H7 (cell line): Measurements from ENCODE around the gene TLE4. TPM values are rescaled to one million over a fixed set of nuclear protein-coding genes. Genes with fewer than 3 reads are reported as not detected.
A peak's percentile ranks its signal among the peaks of the same experiment; 100 is the strongest.

Experiments used
- DNase-seq: peaks from one replicate; pipeline ENCODE4 v3.0.0; 2012
- H3K27me3 ChIP-seq: 2 replicates; pipeline ENCODE4 v1.6.0; 2011; ENCODE audit warnings: mild to moderate bottlenecking, low read length; ENCODE audit not compliant: control insufficient read depth, insufficient read depth
- H3K36me3 ChIP-seq: replicated peaks from 2 replicates; pipeline ENCODE4 v1.5.1; 2011; ENCODE audit warnings: low read length; ENCODE audit not compliant: control insufficient read depth, insufficient read depth
- H3K4me3 ChIP-seq: 2 replicates; pipeline ENCODE4 v1.5.1; 2011; ENCODE audit warnings: low read depth, mild to moderate bottlenecking, control low read depth, low read length, moderate library complexity; ENCODE audit not compliant: insufficient read depth
- total RNA-seq: library from RNA; depleted of rRNA; stranded (reverse); fragments of >200 nt; shearing (Covaris generic); gene quantifications from 2 replicates; pipeline ENCODE4 v1.2.3, GENCODE V29; 2014

Gene TLE4
- total RNA-seq, 1 experiment from 2014 or later = 31.8 TPM

DNA sequence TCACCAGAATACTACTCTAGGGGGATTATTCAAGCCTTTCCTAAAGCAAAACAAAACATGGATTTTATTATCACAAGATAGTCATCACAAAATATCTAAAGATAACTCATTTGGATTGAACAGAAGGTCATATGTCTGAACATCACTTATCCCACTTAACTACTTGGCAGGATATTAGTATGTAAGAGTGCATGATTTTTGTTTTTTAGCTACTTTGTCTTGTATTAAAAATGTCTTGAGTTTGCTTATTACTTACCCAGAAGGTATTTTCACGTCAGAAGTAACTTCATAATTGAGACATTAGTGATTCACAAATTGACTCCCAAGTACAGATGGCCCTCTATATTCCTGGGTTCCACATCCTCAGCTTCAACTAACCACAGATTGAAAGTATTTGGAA is 113.8 kb downstream of the TLE4 start:
- Histone ChIP-seq H3K4me3 (no peak overlapping the region), H3K27me3 (no peaks in the 10 kb centered on the region), H3K36me3 (0 out of 2 replicates have a peak, but pooled peaks cover 2% of the 10 kb centered on the region)
- no peak for DNase-seq

DNA sequence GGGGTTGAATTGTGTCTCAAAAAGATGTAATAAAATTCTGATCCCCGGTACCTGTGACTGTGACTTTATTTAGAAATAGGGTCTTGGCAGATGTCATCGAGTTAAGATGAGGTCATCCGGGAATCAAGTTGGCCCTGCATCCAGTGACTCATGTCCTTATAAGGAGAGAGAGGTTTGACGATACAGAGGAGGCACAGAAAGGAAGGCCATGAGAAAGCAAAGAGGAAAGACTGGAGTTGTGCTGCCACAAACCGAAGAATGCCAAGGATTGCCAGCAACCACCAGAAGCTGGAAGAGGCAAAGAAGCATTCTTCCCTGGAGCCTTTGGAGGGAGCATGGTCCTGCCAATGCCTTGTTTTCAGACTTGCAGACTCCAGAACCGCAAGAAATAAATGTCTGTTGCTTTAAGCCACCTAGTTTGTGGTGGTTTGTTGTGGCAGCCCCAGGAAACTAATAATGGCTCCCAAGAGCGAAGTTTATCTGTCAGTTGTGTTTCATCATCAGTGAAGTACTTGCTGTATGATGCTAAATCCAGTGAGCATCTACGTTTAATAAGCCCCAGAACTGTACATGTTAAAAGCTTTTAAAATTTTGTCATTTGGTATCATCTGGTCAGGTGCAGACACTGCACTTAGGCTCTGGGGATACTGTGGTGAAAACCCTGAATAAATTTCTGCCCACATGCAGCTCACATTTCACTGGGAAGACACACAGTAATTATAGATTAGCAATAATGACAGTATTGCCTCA is 114.8 kb downstream of the TLE4 start:
- 0 out of 2 replicates have a peak, but pooled peaks cover 2% of the 10 kb centered on the region for H3K36me3 ChIP-seq
- no peaks in the 10 kb centered on the region for H3K27me3 ChIP-seq
- no peak overlapping the region for H3K4me3 ChIP-seq
- DNase-seq = no peak

DNA sequence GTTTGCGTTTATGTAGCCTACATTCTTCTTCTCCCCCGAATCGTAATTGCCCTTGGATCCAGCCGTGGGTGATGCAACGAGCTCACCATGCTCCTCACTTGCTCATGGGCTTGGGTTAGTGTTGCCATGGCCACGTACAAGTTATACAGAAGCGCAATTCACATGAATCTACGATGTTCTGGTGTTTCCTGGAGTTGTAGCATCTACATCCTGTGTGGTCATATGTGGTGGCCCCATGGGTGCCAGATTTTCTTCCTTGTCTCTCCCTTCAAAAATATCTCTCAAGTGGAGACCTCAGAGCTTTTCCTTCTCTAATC is 115.3 kb downstream of the TLE4 start:
- no peak overlapping the region for H3K4me3 ChIP-seq
- H3K27me3 ChIP-seq = no peaks in the 10 kb centered on the region
- 0 out of 2 replicates have a peak, but pooled peaks cover 2% of the 10 kb centered on the region for H3K36me3 ChIP-seq
- DNase-seq = no peak

DNA sequence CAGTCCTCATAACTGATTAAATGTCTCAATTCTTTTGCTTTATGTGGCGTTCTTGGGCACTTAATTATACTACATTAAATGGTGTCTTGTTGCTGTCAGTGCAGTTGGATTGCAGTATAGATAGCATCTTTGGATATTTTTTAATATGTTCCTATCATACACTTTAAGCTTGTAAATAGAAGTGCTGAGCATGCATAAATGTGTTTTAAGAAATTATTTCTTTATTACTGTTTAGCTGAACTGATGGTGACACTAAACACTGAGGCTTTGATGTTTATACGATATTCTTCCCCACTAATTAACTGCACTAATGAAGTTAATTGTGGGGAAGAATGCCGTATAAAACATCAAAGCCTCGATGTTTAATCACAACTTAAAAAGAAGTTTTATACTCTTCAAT is 116.6 kb downstream of the TLE4 start:
- H3K36me3 ChIP-seq = 0 out of 2 replicates have a peak, but pooled peaks cover 2% of the 10 kb centered on the region
- H3K27me3 ChIP-seq = no peaks in the 10 kb centered on the region
- H3K4me3 ChIP-seq = no peak overlapping the region
- no peak for DNase-seq

DNA sequence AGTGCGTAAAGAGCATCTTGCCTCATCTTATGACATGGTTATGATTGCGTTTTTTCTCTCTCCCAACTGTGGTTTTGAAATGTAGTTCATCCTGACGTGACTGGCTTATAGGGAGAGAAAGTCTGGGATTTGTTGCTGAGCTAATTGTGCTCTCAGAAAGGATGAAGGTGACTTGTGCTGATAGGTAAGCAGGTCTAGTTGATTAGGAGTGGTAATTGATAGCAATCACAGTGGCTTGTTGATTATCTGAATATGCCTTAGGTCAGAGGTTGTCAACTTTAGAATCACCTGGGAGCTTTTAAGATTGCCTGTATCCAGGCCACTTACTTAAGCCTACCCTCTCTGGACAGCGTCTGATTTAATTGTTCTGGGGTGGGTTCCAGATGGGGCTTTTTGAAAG is 117.8 kb downstream of the TLE4 start:
- Histone ChIP-seq H3K36me3 (0 out of 2 replicates have a peak, but pooled peaks cover 2% of the 10 kb centered on the region), H3K27me3 (no peaks in the 10 kb centered on the region), H3K4me3 (no peak overlapping the region)
- DNase-seq = no peak

DNA sequence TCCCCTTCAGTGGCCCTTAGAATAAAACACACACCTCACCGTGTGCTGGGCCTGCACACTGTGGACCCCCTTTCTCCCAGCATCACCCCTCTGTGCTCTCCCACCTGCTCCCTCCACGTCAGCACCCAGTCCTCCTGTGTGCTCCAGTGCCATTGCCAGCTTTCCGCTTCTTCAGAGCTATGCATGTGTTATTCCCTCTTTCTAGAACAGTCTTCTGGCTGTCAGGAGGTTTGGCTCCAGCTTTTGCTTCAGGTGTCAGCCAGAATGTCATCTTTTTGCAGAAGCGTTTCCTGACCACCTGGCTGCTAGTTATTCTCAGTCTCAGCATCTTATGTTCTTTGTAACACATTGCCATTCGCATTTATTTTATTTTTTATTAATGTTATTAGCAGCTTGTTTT is 119.7 kb downstream of the TLE4 start:
- H3K4me3 ChIP-seq = no peak overlapping the region
- 0 out of 2 replicates have a peak, but pooled peaks cover 2% of the 10 kb centered on the region for H3K36me3 ChIP-seq
- DNase-seq = no peak
- no peaks in the 10 kb centered on the region for H3K27me3 ChIP-seq

DNA sequence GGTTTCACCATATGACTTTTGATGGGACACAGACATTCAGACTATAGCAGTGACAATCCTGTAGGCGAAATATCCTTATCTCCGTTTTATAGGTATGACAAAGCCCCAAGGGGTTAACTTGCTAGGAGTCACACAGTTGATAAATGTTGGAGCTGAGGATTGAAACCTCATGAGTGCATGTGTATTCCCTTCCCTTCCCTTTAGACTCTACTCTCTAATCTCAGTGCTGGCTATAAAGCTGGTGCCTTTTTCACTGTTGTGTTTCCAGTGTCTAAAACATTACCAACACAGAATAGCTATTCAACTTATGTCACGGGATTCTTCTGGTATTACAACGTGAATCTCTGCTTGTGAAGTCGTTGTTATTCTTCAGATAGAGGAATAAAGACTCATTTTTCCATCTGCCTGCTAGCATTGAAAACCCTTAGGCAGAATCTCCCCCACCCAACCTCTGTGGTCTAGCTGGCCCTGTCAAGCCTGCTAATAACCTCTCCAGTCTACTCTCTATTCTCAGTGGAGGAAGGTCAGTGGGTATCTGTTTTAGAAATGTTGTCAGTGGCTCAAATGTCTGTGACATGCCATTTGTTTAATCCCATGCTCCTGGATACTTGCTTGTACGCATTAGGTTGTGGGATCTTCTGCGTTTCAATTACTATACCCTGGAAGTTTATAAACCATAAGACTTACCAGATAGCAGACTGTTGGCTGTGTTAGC is 121.2 kb downstream of the TLE4 start:
- Histone ChIP-seq H3K36me3 (no peaks in the 10 kb centered on the region), H3K27me3 (no peaks in the 10 kb centered on the region), H3K4me3 (no peak overlapping the region)
- no peak for DNase-seq

DNA sequence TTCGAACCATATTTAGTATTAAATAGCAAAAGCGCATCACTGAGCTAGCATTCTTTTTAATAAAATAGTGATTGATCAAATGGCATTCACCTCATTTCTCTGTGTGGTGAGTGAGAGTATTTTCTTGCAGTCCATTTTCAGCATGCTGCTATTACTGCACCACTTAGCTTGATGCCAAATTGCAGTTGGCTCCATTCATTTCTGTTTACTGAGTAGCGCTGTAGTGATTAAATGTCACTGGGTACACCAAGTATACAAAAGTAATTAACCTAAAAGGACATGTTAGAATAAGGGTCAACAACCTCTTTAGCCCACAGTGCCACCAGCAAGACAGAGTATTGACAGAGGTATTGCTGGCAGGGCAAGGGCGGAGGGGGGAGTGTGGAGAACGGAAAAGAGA is 122.0 kb downstream of the TLE4 start:
- no peaks in the 10 kb centered on the region for H3K27me3 ChIP-seq
- no peak overlapping the region for H3K4me3 ChIP-seq
- DNase-seq = no peak
- H3K36me3 ChIP-seq = no peaks in the 10 kb centered on the region

DNA sequence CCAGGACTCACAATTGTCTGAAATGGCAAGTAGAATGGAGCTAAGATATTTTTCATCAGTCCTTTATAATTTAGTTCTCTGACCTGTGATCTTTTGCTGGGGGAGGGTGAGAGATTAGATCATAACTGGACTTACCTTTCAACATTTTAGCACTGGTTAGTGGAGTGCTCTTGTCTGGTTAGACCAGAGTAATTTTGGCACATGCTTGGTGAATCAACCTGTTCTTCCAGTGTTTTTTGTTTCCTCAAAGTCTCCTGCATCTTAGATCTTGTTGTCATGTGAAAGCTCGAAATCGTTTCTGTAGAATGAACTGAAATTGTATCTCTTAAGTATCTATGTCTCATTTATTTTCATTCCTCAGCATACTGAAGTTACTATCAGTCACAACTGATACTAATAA is 122.4 kb downstream of the TLE4 start:
- Histone ChIP-seq H3K36me3 (no peaks in the 10 kb centered on the region), H3K4me3 (no peak overlapping the region), H3K27me3 (no peaks in the 10 kb centered on the region)
- DNase-seq = no peak

DNA sequence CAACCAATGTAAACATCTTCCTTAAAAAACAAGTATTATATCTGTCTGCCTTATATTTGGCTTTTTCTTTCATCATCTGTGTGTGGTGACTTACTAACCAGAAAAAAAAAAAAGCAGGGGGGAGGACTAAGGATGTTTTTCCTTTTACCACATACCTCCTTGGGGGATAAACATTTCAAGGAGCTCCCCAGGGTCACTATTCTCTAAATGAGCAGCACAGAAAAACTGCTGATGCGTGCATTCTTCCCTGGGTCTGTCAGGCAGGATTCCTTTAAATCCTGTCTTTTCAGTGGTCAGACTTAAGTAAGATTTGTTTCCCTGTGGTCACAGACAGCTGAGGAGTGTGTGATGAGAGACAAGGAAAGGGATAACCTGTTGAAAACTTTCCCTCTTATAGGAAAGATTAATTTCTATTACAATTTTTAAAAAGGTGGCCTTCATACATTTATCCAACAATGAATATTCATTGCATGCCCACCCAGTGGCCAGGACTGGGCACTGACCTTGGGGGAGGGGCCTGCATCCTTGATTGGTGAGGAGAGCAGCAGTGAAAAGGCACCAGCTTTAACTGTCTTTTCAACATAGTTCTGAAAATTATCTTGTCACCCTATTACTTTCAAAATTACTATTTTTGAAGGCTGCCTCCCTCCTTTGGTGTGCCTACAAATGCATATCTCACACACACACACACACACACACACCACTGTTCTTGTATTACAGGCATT is 123.1 kb downstream of the TLE4 start:
- DNase-seq = peak; percentile 54
- Histone ChIP-seq H3K27me3 (no peaks in the 10 kb centered on the region), H3K4me3 (no peak overlapping the region), H3K36me3 (no peaks in the 10 kb centered on the region)

DNA sequence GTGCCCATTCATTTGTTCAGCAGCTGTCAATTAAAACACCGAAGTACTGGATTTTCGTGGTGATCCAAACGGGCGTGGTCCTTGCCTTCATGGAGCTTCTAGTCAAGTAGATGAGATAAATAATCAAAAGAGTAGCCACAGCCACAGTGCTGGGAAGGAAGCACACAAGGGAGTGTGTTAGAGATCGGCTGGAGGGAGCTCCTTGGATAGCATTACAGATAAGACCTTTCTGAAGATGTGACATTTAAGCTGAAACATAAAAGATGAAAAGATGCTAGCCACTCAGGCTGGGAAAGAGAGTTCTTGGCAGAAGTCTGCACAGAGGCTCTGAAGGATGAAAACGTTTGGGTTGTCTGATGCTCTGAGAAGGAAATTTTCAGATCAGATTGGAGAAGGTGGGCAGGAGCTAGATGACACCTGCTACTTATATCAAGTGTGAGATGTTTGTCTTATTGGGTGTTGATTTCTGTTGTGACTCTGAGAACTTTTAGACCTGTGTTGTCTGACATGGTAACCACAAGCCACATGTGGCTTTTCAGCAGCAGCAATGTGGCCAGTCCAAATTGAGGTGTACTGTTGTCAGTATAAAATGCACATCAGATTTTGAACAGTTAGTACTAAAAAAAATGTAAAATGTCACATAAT is 123.9 kb downstream of the TLE4 start:
- no peaks in the 10 kb centered on the region for H3K27me3 ChIP-seq
- no peak overlapping the region for H3K4me3 ChIP-seq
- DNase-seq = no peak
- no peaks in the 10 kb centered on the region for H3K36me3 ChIP-seq

DNA sequence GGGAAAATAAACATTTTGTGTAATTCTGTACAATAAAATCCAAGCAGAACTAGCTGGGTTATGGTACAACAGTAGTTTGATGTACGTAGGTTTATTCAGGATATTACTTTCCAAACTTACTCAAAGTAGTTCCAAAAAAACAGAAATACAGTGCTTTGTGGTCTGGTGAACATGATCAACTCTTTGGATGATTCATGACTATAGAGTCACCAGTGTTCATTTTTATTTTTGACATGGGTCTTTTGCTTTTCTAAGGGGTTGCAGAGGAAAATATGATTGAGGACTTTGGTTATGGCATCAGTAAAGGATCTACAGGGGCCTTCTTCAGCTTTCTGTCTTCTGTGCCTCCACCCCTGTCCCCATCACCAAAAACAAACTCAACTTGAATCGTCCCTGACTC is 127.2 kb downstream of the TLE4 start:
- no peak overlapping the region for H3K4me3 ChIP-seq
- no peaks in the 10 kb centered on the region for H3K27me3 ChIP-seq
- no peak for DNase-seq
- no peaks in the 10 kb centered on the region for H3K36me3 ChIP-seq

DNA sequence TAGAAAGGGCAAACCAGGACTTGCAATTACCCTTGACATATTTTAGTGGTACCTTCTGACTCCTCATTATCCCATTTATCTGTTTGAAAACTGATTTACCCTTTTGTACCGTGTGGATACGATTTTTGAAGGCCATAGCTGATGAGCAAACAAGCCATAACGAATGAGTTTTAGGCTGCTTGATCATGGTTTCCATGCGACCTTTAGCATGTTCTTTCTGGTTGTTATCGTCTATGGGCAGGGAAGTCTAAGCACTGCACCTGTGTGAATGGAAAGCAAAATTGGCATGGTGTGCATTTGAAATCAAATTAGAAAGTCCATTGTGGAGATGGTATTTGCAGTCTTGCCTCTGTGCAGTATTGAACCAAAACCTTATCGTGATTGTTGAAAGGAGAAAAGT is 127.7 kb downstream of the TLE4 start:
- no peak for DNase-seq
- Histone ChIP-seq H3K4me3 (no peak overlapping the region), H3K27me3 (no peaks in the 10 kb centered on the region), H3K36me3 (no peaks in the 10 kb centered on the region)

DNA sequence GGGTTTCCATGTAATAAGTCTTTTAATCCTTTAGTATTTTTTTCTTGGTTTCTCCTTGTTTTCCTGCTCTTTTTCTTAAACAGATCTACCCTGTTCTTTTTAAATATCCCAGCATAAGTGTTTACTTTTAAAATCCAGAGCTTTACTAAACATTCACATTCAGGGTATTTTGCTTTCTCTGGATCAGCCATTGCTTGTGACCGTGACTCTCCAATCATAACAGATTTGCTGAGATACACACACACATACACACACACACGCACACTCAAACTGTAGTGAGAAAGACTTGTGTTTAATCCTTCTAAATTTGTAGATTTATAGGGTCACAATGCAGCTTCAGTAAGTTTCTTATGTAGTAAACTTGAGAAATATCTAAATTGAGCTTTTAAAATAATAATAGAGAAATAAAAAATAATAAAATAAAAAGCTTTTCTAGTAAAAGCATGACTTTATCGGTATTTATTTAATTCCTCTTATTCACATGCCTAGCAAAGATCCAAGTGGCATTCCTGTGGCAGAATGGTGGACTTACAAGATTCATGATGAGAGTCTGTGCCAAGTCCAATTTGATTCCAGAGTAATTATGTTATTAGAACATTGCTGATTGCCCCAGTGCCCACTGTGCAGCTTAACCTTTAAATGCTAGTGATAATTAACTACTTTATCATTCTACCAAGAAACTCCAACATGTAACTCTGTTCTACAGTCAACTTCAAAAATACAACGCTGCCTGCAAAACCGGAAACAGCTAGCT is 129.0 kb downstream of the TLE4 start:
- Histone ChIP-seq H3K36me3 (peaks cover 2% of the 10 kb centered on the region), H3K27me3 (no peaks in the 10 kb centered on the region), H3K4me3 (no peak overlapping the region)
- no peak for DNase-seq
